GM12864 (cell line): ENCODE measurements around the gene RAB31.
"Not testable (repeated sequence)": the region's sequence is repeated elsewhere in the genome, so short reads cannot be mapped to it uniquely, and the experiment has no call there.

Experiments used
- DNase-seq: peaks from one replicate; pipeline ENCODE4 v3.0.0-alpha.2; 2011; ENCODE audit warnings: low read depth
- H3K4me3 ChIP-seq: 2 replicates; pipeline ENCODE4 v1.5.1; 2011; ENCODE audit warnings: mild to moderate bottlenecking, low read depth, low read length, control low read depth
- TF ChIP-seq, protein P1 (sequence below): IDR thresholded peaks from 2 replicates; pipeline ENCODE4 v1.5.1; 2011; ENCODE audit warnings: low read depth, mild to moderate bottlenecking, moderate library complexity, low read length, control low read depth, inconsistent platforms; ENCODE audit errors: missing control alignments

RAB31 gene

DNA sequence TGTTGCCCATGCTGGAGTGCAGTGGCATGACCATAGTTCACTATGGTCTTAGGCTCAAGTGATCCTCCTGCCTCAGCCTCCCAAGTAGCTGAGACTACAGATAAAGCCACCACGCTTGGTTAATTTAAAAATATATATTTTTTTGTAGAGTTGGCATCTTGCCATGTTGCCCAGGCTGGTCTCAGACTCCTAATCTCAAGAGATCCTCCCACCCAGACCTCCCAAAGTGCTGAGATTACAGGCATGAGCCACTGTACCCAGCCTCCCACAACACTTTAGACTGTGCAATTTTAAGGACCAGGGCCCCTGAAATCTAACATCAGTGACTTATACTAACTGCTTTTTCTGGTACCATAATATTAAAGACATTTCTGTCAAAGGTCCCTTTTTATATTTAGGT, 182.9 kb downstream of the RAB31 start:
- TF ChIP-seq, protein P1, sequence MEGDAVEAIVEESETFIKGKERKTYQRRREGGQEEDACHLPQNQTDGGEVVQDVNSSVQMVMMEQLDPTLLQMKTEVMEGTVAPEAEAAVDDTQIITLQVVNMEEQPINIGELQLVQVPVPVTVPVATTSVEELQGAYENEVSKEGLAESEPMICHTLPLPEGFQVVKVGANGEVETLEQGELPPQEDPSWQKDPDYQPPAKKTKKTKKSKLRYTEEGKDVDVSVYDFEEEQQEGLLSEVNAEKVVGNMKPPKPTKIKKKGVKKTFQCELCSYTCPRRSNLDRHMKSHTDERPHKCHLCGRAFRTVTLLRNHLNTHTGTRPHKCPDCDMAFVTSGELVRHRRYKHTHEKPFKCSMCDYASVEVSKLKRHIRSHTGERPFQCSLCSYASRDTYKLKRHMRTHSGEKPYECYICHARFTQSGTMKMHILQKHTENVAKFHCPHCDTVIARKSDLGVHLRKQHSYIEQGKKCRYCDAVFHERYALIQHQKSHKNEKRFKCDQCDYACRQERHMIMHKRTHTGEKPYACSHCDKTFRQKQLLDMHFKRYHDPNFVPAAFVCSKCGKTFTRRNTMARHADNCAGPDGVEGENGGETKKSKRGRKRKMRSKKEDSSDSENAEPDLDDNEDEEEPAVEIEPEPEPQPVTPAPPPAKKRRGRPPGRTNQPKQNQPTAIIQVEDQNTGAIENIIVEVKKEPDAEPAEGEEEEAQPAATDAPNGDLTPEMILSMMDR = no peak
- H3K4me3 ChIP-seq = no peak overlapping the region
- DNase-seq = no peak

- DNase-seq, H3K4me3 ChIP-seq: not testable (repeated sequence)
Measured at GRCh38 chr18:9891515-9891914, 183.4 kb downstream of the RAB31 start.

DNA sequence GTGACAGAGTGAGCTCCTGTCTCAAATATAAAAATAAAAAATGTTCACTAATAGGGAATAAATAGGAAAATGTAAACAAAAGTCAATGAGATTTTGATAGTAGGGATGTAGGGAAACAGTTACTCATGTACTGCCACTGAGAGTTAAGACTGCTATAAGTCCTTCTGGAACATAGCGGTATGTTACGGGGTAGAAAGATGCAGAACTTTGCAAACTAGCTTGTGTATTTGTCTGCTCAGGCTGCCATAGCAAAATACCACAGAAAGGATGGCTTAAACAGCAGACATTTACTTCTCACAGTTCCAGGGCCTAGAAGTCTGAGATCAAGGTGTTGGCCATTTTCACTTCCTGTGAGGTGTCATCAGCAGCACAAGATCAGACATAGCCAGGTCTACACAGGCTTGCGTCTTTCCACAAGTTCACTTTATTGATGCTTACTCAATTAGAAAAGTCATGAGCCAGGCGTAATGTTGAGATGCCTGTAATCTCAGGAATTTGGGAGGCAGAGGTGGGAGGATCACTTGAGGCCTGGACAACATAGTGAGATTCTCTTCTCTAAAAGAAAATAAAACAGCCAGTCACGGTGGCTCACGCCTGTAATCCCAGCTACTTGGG, 186.5 kb downstream of the RAB31 start:
- no peak for DNase-seq
- no peak overlapping the region for H3K4me3 ChIP-seq
- TF ChIP-seq, protein P1 = no peak

DNA sequence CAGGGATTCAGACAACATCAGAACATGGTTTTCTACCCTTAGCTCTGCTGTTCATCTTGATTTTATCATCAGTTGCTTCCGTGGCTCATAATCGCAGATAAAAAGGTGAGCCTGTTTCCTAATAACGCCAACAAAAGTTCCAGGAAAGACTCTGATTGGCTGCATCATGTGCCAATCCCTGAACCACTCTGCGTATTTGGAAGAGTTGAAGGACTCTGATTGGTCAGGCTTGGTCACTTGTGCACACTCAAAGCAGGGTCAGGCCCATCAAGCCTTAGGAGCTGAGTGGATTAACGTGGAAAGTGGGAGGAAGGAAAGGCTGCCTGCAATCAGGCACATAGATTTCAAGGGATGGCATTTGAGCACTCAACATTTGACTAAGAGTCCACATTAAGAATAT, 189.0 kb downstream of the RAB31 start:
- no peak for DNase-seq
- H3K4me3 ChIP-seq = no peak overlapping the region
- TF ChIP-seq, protein P1 = no peak

DNA sequence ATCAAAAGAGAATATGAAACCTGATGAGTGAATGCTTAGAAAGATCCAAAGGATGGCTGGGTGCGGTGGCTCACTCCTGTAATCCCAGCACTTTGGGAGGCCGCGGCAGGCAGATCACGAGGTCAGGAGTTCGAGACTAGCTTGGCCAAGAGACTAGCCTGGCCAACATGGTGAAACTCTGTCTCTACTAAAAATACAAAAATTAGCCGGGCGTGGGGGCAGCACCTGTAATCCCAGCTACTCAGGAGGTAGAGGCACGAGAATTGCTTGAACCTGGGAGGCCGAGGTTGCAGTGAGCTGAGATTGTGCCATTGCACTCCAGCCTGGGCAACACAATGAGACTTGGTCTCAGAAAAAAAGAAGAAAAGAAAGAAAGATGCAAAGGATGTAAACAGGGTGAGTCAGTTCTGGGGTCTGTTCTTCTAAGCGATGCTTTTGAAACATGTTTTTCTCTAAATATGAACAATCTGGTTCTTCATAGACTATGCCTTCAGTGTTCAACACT, 189.7 kb downstream of the RAB31 start:
- not testable (repeated sequence) for H3K4me3 ChIP-seq, DNase-seq

GRCh38 chr18:9898792-9899549, 190.9 kb downstream of the RAB31 start:
- no peak overlapping the region for H3K4me3 ChIP-seq
- TF ChIP-seq, protein P1 = no peak
- DNase-seq = no peak

DNA sequence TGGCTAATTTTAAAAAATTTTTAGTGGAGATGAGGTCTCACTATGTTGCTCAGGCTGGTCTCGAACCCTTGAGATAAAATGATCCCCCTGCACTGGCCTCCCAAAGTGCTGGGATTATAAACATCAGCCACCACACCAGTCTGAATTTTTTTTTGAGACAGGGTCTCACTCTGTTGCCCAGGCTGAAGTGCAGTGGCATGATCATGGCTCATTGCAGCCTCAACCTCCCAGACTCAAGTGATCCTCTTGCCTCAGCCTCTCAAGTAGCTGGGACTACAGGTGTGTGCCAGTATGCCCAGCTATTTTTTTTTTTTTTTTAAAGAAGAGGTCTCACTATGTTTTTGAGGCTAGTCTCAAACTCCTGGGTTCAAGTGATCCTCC, 191.4 kb downstream of the RAB31 start:
- not testable (repeated sequence) for H3K4me3 ChIP-seq, DNase-seq

- no peak overlapping the region for H3K4me3 ChIP-seq
- no peak for DNase-seq
- TF ChIP-seq, protein P1 = no peak
Measured at GRCh38 chr18:9900699-9901098, 192.6 kb downstream of the RAB31 start.
